GM21360 (cell line): ENCODE results near the gene PBX3.

Experiments
- ATAC-seq: cut with Tn5 transposase; IDR thresholded peaks from one replicate; pipeline ENCODE4 v1.9.1; 2021; ENCODE audit warnings: mild to moderate bottlenecking, moderate library complexity; ENCODE audit not compliant: unreplicated experiment

PBX3 gene

DNA sequence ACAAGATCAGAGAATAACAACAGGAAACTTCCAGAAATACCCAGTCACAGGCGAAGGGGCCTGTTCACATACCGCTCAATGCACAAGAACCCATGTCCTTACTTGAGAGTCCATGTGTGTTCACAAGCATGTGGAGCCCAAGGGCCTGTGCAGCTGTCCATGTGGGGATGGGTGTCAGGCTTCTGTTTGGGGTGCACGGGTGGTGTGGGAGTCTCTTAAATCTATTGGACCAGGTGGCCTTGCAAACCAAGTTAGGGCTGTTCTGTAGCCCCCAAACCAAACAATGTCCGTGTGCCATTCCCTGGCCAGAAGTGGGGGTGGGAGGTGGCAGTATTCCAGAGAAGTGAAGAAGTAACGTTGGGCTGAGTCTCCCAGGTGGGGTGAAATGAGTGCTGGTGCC is 222.3 kb downstream of the PBX3 start:
- no peak for ATAC-seq

DNA sequence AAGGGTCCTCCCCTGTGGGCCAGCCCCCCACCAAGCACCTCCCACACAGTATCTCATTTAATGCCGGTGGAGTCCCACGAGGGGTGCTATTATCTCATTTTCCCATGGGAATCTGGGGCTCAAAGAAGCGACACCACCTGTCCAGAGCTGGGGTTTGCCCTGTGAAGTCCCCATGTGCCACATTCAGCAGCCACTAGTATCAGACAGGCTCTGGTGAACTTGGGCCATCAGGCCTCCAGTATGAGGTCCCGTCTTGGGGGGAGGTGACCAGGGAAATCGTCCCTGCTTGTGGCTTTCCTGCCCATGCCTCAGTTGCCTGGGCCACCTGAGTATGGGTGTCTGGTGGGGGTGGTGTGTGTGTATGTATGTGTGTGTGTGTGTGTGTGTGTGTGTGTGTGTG is 222.7 kb downstream of the PBX3 start:
- no peak for ATAC-seq

DNA sequence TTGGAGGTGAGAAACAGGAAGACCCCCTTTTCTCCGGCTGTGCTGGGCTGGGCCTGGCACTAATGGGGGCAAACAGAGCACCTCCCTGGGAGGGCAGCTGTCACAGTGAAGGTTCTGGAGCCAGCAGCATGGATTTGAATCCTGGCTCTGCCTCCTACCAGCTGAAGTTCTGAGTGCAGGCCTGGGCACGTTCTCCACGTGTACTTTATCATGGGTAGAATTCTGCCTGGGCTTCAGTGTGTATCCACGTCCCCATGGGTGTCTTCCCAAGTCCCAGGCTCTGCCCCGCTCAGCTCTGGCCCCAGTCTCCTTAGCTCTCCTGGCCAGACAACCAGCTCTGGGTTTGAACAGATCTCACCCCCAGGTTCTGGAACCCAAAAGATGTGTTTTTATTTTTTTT is 223.2 kb downstream of the PBX3 start:
- ATAC-seq: no peak

DNA sequence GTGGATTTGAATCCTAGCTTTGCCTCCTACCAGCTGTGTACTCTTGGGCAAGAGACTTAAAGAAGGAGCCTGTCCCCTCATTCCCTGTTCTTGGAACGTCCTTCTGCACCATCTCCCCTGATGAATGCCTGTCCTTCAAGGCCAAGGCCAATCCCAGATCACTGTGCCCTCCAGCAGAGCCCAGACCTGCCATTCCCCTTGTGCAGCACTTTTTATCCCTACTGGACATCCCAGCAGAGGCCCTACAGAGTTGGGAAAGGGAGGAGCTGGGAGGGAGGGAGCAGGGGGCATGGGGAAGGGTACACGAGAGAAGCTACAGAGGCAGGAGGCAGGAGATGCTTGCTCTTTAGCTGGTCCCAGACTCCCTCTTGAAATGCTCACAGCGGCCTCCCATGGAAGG is 223.9 kb downstream of the PBX3 start:
- no peak for ATAC-seq

DNA sequence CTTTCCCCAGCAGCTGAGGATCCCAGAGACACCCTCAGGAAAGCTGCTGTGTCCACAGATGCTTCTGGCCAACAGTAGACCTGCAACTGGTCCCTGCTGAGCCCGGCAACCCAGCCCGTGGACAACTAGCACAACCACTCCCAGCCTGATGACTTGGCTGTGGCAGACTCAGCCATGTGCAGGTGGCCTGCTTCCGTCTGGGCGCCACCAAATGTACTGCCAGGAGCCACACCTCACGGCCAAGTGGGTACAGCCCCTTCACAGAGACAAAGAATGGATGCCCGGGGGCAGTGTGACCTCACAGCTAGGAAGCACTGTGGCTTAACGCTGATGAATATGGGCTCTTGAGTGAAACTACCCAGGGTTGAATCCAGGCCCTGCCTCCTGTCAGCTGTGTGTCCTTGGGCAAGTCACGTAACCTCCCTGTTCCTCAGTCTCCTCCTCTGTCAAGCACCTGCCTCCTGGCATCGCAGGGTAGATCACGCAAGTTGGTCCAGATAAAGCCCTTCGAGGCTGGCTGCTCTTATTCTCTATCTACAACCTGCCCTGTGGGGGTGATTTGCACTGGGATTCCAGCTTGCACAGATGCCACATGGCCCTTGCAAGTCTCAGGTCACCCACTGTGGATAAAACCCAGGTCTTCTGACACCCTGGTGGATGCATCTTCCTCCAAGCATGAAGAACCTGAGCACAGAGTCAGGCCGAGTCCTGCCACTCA is 225.0 kb downstream of the PBX3 start:
- no peak for ATAC-seq

DNA sequence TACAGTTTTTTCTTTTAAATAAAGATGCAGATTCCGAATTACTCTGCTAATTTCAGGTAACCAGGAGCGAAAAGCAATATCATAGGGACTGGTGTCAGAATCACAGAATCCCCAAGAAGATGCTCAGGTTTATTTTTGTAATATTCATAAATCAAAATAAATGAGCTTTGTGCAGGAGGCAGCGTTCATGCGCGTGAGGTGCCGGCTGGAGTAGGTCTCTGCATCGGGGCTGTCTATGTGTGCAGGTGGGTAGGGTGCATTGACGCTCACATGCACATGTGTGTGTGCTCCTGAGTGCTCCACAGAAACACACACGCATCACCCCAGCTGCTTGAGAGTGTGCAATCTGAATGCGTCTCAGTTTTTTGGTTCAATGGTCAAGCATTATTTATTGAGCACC is 226.4 kb downstream of the PBX3 start:
- ATAC-seq: no peak

DNA sequence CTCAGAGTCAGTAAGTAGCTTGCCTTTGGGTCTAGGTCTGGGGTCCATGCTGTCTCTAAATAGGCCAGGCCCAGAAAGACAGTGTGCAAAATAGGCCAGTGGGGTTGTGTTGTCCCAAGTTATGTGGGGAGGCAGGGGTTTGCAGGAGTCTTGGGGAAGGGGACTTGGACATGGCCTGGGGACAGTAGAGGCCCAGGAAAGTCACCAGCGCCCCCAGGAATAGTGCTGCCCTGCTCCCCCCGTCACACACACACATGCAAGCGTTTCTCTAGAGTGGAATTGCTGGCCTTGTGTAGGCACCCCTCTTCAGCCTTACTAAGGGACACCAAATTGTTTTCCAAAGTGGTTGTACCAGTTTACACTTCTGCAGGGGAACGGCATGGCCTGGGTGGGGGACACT is 227.5 kb downstream of the PBX3 start:
- ATAC-seq: no peak

DNA sequence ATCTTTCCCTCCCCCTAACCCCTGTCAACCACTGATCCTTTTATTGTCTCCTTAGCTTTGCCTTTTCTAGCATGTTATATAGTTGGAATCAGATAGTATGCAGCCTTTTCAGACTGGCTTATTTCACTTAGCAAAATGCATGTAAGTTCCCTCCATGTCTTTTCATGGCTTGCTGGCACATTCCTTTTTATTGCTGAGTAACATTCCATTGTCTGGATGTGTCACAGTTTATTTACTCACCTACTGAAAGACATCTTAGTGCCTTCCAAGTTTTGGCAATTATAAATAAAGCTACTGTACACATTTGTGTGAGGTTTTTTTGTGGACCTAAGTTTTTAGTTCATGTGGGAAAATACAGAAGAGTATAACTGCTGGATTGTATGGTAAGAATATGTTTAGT is 230.1 kb downstream of the PBX3 start:
- no peak for ATAC-seq

DNA sequence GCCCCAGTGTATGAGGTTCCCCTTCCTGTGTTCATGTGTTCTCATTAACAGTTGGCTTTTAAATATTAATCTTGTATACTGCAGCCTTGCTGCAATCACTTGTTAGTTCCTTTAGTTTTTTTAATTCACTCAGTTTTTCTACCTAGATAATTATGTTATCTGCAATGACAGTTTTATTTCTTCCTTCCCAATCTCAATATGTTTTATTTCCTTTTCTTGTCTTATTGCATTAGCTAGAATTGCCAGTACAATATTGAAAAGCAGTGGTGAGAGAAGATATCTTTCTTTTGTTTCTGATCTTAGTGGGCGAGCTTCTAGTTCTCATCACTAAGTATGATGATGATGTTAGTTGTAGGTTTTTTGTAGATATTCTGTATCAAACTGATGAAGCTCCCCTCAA is 232.2 kb downstream of the PBX3 start:
- no peak for ATAC-seq

DNA sequence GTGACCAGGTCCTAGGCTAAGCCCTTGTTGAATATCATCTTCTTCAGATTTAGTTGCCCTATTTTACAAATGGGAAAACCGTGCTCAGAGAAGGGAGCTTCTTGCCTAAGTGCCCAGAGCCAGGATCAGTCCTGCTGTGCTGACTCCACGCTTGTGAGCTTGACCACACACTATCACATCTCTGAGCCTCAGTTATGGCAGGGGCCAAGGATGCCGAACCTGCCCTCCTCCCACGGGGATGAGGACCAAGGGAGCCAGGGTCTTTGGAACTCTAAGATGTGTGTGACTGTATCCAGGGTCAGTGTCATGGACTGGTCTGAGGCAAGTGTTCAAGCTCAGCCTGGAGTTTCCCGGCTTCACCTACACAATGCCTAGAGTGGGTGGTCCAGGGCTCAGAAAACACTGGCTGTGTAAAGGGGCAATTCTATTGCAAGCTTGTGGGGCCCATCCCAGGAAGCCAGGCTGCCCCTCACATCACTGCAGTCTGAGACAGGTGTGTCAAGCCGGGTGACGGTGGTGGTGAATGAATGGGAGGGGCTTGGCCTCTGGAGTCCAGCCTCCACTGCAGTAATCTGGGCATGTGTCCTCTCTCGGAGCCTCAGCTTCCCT is 235.7 kb downstream of the PBX3 start:
- no peak for ATAC-seq

DNA sequence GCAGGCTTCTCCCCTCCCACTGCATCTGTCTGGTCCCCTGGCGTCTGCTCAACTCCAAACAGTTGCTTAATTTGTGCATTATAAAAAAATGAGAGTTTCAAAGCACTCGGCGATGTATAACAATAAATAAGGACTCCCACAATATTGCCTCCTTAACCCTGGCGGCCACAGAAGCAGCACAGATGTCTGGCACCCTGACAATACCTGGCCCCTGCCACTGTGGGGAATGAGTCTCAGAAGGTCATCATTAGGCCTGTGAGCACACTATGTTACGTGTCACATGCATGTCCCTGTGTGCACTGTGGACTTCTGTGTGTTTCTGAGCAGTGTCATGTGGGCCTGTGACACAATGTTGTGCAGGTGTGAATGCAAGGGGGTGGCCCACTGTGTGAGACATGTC is 236.5 kb downstream of the PBX3 start:
- ATAC-seq: no peak

DNA sequence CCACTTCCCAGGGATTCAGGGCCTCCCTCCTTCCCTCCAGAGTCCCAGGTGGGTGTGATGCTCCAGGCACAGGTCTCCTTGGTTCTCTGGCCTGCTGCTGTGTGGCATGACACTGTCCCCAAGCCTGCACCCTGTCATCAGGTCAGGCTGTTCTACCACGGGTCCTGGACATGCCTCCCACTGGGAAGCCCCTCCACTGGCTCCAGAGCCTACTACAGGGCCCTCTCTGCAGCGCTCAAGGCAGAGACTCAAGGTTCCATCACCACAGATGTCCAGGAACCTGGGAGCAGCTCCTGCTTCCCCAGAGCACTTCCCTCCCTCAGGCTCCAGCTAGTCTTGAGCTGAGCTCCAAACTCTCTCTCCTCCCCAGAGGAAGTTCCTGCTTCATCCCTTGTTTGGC is 237.3 kb downstream of the PBX3 start:
- ATAC-seq: no peak

DNA sequence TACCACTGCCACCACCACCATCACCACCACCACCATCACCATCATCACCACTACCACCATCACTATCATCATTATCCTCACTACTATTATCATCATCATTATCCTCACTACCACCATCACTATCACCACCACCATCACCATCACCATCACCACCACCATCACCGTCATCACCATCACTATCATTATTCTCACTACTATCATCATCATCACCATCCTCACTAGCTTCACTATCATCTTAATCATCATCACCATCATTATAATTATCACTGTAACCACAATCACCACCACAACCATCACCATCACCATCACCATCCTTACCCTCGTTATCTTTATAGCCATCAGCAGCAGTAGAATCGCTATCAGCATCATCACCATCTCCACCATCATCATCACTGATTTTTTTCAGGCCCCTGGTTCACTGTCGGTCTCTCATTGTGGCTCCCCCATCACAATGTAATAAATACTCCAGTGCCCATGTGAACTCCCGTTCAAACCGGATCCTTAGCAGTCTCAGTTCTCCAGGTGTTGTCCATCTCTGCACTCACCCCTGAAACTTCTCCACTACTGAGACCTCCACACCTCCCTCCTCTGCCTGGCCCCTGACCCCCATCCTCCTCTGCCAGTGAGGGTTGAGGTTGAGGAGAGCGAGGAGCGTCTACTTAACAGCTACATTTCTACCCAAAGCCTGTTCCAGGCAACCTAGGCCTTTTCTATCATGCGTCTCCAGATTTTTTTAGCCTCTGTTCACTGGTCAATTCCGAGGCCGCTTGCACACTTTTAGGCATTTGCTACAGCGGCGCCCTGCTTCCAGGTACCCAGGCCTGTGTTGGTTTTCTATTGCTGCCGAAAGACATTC is 238.2 kb downstream of the PBX3 start:
- no peak for ATAC-seq

DNA sequence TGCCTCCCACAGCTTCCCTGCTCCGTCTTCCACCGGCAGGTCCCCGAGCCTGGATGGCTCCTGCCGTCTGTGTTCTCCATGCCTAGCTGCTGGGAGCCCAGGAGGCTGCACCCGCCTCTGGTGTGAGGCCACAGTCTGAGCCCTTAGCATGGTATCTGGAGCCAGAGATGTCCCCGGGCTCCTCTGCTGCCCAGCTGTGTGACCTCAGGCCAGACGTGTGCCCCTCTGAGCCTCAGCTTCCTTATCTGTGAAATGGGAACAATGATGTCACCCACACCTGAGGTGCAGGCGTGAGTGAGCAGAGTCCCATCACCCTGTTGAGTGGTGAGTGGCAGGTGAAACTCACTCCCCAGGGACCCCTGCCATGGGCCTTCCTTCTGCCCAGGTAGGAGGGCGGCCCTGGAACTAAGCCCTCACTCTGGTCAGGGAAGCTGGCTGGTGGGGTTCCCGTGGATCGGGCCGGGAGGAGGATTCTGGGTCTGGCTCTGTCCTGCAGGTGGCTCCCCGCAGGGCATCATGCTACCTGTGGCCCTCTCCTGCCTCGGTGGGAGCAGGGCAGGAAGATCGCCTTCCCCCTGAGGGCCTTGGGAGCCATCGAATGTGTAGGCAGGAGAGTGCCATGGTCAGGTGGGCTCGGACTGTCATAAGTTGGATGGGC is 239.0 kb downstream of the PBX3 start:
- no peak for ATAC-seq

DNA sequence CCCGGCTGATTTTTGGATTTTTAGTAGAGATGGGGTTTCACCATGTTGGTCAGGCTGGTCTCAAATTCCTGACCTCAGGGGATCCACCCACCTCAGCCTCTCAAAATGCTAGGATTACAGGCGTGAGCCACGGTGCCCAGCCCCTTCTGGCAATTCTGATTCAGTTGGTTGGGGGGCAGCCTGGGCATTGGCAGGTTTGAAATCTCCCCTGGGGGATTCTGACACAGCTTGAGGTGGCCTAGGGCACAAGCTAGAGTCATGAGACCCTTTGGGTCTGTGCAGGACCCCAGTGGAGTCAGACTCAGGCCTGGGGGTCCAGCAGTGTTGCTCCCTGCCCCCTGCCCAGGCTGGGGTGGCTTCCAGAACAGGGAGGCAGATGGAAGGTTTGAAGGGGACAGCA is 239.8 kb downstream of the PBX3 start:
- no peak for ATAC-seq

DNA sequence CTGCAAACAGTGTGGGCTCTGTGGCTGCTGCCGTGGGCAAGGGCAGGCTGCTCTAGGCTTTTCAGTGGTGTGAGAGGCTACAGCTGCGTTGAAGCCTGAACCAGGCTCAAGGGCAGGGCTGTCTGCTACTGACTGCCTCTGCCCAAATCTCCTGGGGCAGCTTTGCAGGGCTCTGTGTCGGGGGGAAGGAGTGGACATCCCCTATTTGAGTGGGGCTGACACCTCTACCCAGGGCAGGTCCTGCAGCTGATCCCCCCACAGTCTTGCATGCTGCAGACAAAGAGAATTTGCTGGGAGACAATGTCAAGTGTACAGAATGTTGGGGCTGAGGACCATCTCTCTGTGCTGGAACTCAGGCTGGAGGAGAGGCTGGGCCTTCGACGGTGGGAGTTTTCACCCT is 240.2 kb downstream of the PBX3 start:
- no peak for ATAC-seq

DNA sequence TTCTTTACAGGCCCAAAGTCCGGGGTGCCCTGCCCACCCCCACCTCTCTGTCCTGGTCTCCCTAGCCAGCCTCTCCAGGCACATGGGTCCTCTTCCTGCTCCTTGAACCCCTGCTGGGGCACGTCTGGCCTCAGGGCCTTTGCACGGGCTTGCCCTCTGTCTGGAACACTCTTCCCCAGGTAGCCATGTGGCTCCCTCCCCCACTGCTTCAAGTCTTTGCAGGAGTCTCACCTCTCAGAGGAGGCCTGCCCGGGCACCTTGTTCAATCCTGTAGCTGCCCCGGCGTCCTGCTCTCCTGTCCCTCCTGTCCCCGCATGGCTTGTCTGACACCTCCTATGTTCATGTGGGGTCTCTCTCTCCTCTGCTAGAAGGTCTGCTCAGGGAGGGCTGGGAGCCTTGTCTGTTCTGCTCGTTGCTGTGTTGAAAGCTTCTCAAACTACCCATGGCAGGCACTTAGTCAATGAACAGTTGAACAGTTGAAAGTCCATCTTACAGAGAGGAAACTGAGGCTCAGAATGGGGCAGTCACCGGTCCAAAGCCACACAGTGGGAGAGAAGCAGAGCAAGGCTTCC is 241.4 kb downstream of the PBX3 start:
- ATAC-seq: no peak

DNA sequence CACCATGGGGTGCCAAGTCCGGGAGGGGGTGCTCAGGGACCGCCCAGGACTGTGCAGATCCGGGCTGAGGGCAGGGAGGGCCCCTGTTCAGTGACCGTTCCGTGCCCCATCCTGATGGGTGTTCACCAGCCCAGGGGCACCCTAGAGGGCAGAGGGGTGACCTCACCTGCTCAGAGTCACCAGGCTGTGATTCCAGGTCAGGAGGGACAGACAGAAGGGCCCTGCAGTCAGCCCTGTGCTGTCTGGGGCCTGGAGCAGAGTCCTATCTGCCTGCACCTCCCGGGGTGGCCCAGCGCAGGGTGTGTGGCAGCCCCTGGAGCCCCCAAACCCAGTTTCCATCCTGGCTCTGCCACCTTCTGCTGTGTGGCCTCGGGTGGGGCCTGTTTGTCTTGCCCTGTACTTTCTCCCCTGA is 241.9 kb downstream of the PBX3 start:
- ATAC-seq: no peak

DNA sequence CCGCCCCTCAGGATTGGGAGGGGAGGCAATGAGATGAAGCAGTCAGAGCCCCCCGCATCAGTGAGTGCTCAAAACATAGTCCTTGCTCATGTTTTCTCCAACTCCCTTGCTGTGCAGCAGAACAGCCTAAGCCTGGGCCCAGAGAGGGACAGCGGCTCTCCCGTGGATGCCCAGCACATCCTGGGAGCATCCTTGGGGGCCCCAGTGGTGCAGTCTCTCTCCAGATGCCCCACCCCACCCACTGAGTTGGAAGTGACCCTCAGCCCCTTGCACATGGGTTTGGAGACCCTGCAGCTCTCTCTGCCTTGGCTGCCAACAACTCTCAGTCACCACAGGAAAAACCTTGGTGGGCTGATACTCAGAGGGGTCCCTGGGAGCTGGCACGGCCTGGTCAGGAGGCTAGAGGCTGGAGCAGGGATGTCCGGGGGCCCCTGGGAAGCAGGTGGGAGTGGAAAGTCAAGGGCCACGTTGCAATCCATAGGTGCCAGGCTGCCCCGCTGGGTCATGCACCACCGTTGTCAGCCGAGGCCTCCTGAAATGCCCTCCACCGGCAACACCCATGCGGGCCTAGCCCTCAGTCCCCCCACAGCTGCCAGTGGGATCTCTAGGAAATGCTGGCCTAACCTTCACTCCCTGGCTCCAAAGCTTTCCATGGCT is 242.5 kb downstream of the PBX3 start:
- ATAC-seq: no peak

DNA sequence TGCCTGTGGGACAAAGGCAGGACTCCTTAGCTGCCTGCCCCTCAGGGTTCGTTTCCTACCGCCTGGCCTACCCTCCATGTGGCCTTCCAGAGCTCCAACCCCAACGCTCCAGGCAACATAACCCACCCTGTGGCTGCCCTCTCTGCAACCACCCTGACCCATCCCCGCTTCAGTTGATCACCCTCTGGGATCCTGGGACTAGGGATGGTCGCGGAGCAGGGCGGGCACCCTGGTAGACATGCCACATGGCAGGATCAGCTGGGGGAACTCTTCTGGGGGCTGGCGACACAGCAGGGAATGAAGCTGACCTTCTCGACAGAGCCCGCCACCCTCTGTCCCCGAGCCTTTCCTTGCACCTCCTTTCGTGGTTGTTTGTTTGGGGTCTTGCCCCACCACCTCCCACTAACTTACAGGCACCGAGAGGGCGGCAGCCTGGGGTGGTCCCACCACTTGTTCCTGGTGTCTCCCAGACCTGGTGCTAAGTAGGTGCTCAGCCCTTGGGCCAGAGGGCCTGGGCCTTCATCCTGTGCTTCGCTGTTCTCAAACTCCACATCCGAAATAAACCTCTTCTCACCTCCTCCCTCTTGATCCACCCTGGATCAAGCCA is 243.1 kb downstream of the PBX3 start:
- no peak for ATAC-seq
